Naive B cell (primary cell): ENCODE measurements around the gene CSF2. TPM values are rescaled to one million over a fixed set of nuclear protein-coding genes. Genes with fewer than 3 reads are reported as not detected.

Source experiments
- ATAC-seq, 2 donors: fragments of 150-1000 bp; cut with Tn5 transposase; 2 replicates each; pipeline ENCODE4 v1.10.0; 2021; ENCODE audit warnings: low read depth in 2 of 2, mild to moderate bottlenecking in 2 of 2, moderate library complexity in 2 of 2
- DNase-seq: peaks from one replicate; pipeline ENCODE4 v3.0.0; 2022
- H3K27ac Mint-ChIP-seq, 6 donors: one replicate each; pipeline ENCODE4 v1.8.0; 2020 to 2022; ENCODE audit warnings: mild to moderate bottlenecking in 6 of 6, mixed read lengths in 6 of 6, moderate library complexity in 5 of 6, inconsistent platforms in 2 of 6
- H3K27me3 Mint-ChIP-seq, 3 donors: one replicate each; pipeline ENCODE4 v1.8.0; 2021 to 2022; ENCODE audit warnings: mixed read lengths in 3 of 3, mild to moderate bottlenecking in 1 of 3
- H3K36me3 Mint-ChIP-seq, 2 donors: one replicate each; pipeline ENCODE4 v1.8.0; 2020 to 2022; ENCODE audit warnings: mixed read lengths in 2 of 2, inconsistent platforms in 1 of 2, mild to moderate bottlenecking in 1 of 2
- H3K4me1 Mint-ChIP-seq, 3 donors: one replicate each; pipeline ENCODE4 v1.8.0; 2020 to 2022; ENCODE audit warnings: mixed read lengths in 3 of 3, inconsistent platforms in 1 of 3, mild to moderate bottlenecking in 1 of 3, moderate library complexity in 1 of 3
- H3K4me3 Mint-ChIP-seq, 8 donors: one replicate each; pipeline ENCODE4 v1.8.0; 2020 to 2022; ENCODE audit warnings: mild to moderate bottlenecking in 8 of 8, mixed read lengths in 8 of 8, moderate library complexity in 8 of 8, inconsistent platforms in 2 of 8
- H3K9me3 Mint-ChIP-seq, 7 donors: one replicate each; pipeline ENCODE4 v1.8.0; 2020 to 2022; ENCODE audit warnings: mixed read lengths in 7 of 7, mild to moderate bottlenecking in 5 of 7, inconsistent platforms in 2 of 7, moderate library complexity in 1 of 7
- polyA plus RNA-seq, 6 donors: library from polyadenylated mRNA; unstranded; fragments of 300-500 nt; fragmentation: Illumina TruSeq; gene quantifications; one replicate each; pipeline ENCODE4 v1.2.3, GENCODE V29; 2021; ENCODE audit warnings: low read depth in 6 of 6

CSF2 gene
- polyA plus RNA-seq, 6 donors from 2014 or later, result not detected

- Mint-ChIP-seq H3K9me3 (no peaks in the 10 kb centered on the region), H3K4me1 (peaks cover 6 to 12% (median 8%) of the 10 kb centered on the region in 3 donors)
Observed at GRCh38 chr5:132067451-132067850, 6.1 kb upstream of the CSF2 start.

GRCh38 chr5:132067941-132068808, 5.4 kb upstream of the CSF2 start:
- H3K4me1 Mint-ChIP-seq, result peaks cover 6 to 11% (median 8%) of the 10 kb centered on the region in 3 donors
- ATAC-seq (no peak), DNase-seq (no peak)
- H3K36me3 Mint-ChIP-seq, result no peaks in the 10 kb centered on the region
- H3K27ac Mint-ChIP-seq, result no peak overlapping the region
- no peaks in the 10 kb centered on the region for H3K27me3 Mint-ChIP-seq
- H3K4me3 Mint-ChIP-seq, result no peak overlapping the region
- H3K9me3 Mint-ChIP-seq, result no peaks in the 10 kb centered on the region

More at GRCh38 chr5:132067451-132067850, 6.1 kb upstream of the CSF2 start:
- Mint-ChIP-seq H3K27ac (peak overlapping the region in 1 of 6 donors; percentile 76), H3K27me3 (no peaks in the 10 kb centered on the region), H3K4me3 (no peak overlapping the region), H3K36me3 (no peaks in the 10 kb centered on the region)
- ATAC-seq (no peak), DNase-seq (no peak)

- Mint-ChIP-seq H3K4me3 (no peak overlapping the region), H3K27ac (peak overlapping the region in 1 of 6 donors; percentile 44), H3K27me3 (no peaks in the 10 kb centered on the region), H3K36me3 (no peaks in the 10 kb centered on the region), H3K4me1 (peaks cover 0 to 3% (median 3%) of the 10 kb centered on the region in 3 donors), H3K9me3 (no peaks in the 10 kb centered on the region)
- ATAC-seq (no peak), DNase-seq (no peak)
Observed at GRCh38 chr5:132069561-132069960, 4.0 kb upstream of the CSF2 start.

GRCh38 chr5:132069994-132070393, 3.6 kb upstream of the CSF2 start:
- Mint-ChIP-seq H3K4me3 (no peak overlapping the region), H3K27ac (no peak overlapping the region), H3K4me1 (no peaks in the 10 kb centered on the region), H3K36me3 (no peaks in the 10 kb centered on the region), H3K27me3 (no peaks in the 10 kb centered on the region), H3K9me3 (no peaks in the 10 kb centered on the region)
- no peak for ATAC-seq
- DNase-seq, result no peak

GRCh38 chr5:132070460-132071337, 2.9 kb upstream of the CSF2 start:
- ATAC-seq (no peak), DNase-seq (no peak)
- Mint-ChIP-seq H3K27me3 (no peaks in the 10 kb centered on the region), H3K4me1 (no peaks in the 10 kb centered on the region), H3K4me3 (no peak overlapping the region), H3K9me3 (no peaks in the 10 kb centered on the region), H3K27ac (peak overlapping the region in 2 of 6 donors; percentile 3 to 36), H3K36me3 (no peaks in the 10 kb centered on the region)

GRCh38 chr5:132071338-132071707, 2.3 kb upstream of the CSF2 start:
- no peak for ATAC-seq
- Mint-ChIP-seq H3K9me3 (no peaks in the 10 kb centered on the region), H3K4me3 (no peak overlapping the region), H3K4me1 (no peaks in the 10 kb centered on the region), H3K27ac (peak overlapping the region in 1 of 6 donors; percentile 3), H3K36me3 (no peaks in the 10 kb centered on the region), H3K27me3 (no peaks in the 10 kb centered on the region)
- DNase-seq, result no peak

GRCh38 chr5:132072070-132072469, 1.5 kb upstream of the CSF2 start:
- DNase-seq (no peak), ATAC-seq (no peak)
- Mint-ChIP-seq H3K36me3 (no peaks in the 10 kb centered on the region), H3K4me3 (no peak overlapping the region), H3K4me1 (no peaks in the 10 kb centered on the region), H3K27ac (peak overlapping the region in 1 of 6 donors; percentile 53), H3K27me3 (no peaks in the 10 kb centered on the region), H3K9me3 (no peaks in the 10 kb centered on the region)

GRCh38 chr5:132072528-132072927, 1.1 kb upstream of the CSF2 start:
- H3K9me3 Mint-ChIP-seq, result no peaks in the 10 kb centered on the region
- H3K27me3 Mint-ChIP-seq, result no peaks in the 10 kb centered on the region
- DNase-seq (no peak), ATAC-seq (no peak)
- no peaks in the 10 kb centered on the region for H3K4me1 Mint-ChIP-seq
- H3K36me3 Mint-ChIP-seq, result no peaks in the 10 kb centered on the region
- no peak overlapping the region for H3K4me3 Mint-ChIP-seq
- peak overlapping the region in 1 of 6 donors; percentile 53 for H3K27ac Mint-ChIP-seq

GRCh38 chr5:132074091-132074771, 642 bp downstream of the CSF2 start:
- no peak for ATAC-seq
- no peaks in the 10 kb centered on the region for H3K4me1 Mint-ChIP-seq
- H3K4me3 Mint-ChIP-seq, result no peak overlapping the region
- no peak overlapping the region for H3K27ac Mint-ChIP-seq
- H3K36me3 Mint-ChIP-seq, result no peaks in the 10 kb centered on the region
- no peaks in the 10 kb centered on the region for H3K27me3 Mint-ChIP-seq
- no peaks in the 10 kb centered on the region for H3K9me3 Mint-ChIP-seq
- no peak for DNase-seq

- Mint-ChIP-seq H3K27ac (peak overlapping the region in 1 of 6 donors; percentile 25), H3K9me3 (no peaks in the 10 kb centered on the region), H3K27me3 (no peaks in the 10 kb centered on the region), H3K4me1 (no peaks in the 10 kb centered on the region), H3K36me3 (no peaks in the 10 kb centered on the region), H3K4me3 (no peak overlapping the region)
- ATAC-seq (no peak), DNase-seq (no peak)
Observed at GRCh38 chr5:132074772-132075718, 1.5 kb downstream of the CSF2 start.

- Mint-ChIP-seq H3K36me3 (no peaks in the 10 kb centered on the region), H3K27me3 (no peaks in the 10 kb centered on the region), H3K9me3 (no peaks in the 10 kb centered on the region), H3K4me3 (no peak overlapping the region), H3K4me1 (no peaks in the 10 kb centered on the region), H3K27ac (peak overlapping the region in 1 of 6 donors; percentile 32)
- ATAC-seq (no peak), DNase-seq (no peak)
Observed at GRCh38 chr5:132075719-132076077, 2.1 kb downstream of the CSF2 start.

- H3K27me3 Mint-ChIP-seq, result no peaks in the 10 kb centered on the region
- H3K9me3 Mint-ChIP-seq, result no peaks in the 10 kb centered on the region
- DNase-seq, result no peak
- no peaks in the 10 kb centered on the region for H3K4me1 Mint-ChIP-seq
- H3K36me3 Mint-ChIP-seq, result no peaks in the 10 kb centered on the region
- no peak overlapping the region for H3K4me3 Mint-ChIP-seq
- ATAC-seq, result no peak
- H3K27ac Mint-ChIP-seq, result no peak overlapping the region
Observed at GRCh38 chr5:132076202-132076830, 2.7 kb downstream of the CSF2 start.
